OCI-LY1 (cell line): ENCODE measurements around the gene ZNF646.

Experiments used
- CTCF ChIP-seq: fragments of 200-600 bp; sonication (generic), shearing (Covaris generic); IDR thresholded peaks from 2 replicates; pipeline ENCODE4 v1.5.1; 2017; ENCODE audit warnings: mild to moderate bottlenecking, antibody characterized with exemption, low read length, moderate library complexity, mixed read lengths
- EZH2 ChIP-seq: fragments of 200-600 bp; sonication (generic), shearing (Covaris generic); IDR thresholded peaks from 2 replicates; pipeline ENCODE4 v1.8.0; 2017; ENCODE audit warnings: borderline replicate concordance, mixed run types, mild to moderate bottlenecking, antibody characterized with exemption, low read length, moderate library complexity, mixed read lengths

GRCh38 chr16:31128711-31129567 lies 54.7 kb downstream of the ZNF646 start:
- TF ChIP-seq CTCF = no peak
- no peak for TF ChIP-seq EZH2
